IMR-90 (cell line): ENCODE data around the gene ZG16B. TPM values are rescaled to one million over a fixed set of nuclear protein-coding genes. Genes with fewer than 3 reads are reported as not detected.

Source experiments
- ATAC-seq: fragments of 200-7000 bp; cut with Tn5 transposase; 2 replicates; pipeline ENCODE4 v1.9.1; 2020; ENCODE audit warnings: low read depth, mild to moderate bottlenecking, moderate library complexity
- BruUV-seq: library from RNA; stranded (reverse); fragments of 400-500 nt; replicated peaks from 2 replicates; lab custom pipeline; 2021; lab: Mats Ljungman, UMichigan
- CTCF ChIA-PET: fragments of 300-600 bp; formaldehyde crosslinking; extraction: SDS; loops from one replicate; lab custom pipeline; 2021; ENCODE audit warnings: antibody characterized with exemption; lab: Yijun Ruan, JAX
- POLR2A ChIA-PET: fragments of 300-600 bp; sonication (Branson Sonifier 250); formaldehyde crosslinking; loops from one replicate; lab custom pipeline; 2022; ENCODE audit warnings: antibody characterized with exemption; ENCODE audit not compliant: unreplicated experiment; lab: Charles Lee
- DNase-seq: peaks from one replicate; pipeline ENCODE4 v3.0.0; 2013
- H2AFZ ChIP-seq: replicated peaks from 2 replicates; pipeline ENCODE3; 2013; ENCODE audit warnings: low read length, mild to moderate bottlenecking; ENCODE audit not compliant: poor library complexity
- H2AK5ac ChIP-seq: 2 replicates; pipeline ENCODE4 v1.6.1; 2013; ENCODE audit warnings: low read depth, low read length, inconsistent platforms
- H2AK9ac ChIP-seq: replicated peaks from 2 replicates; pipeline ENCODE3; 2013; ENCODE audit warnings: mild to moderate bottlenecking, low read depth, low read length, moderate library complexity; ENCODE audit not compliant: poor library complexity
- H2BK120ac ChIP-seq: 2 replicates; pipeline ENCODE4 v1.6.1; 2013; ENCODE audit warnings: low read depth, low read length, inconsistent platforms
- H2BK15ac ChIP-seq: 3 replicates; pipeline ENCODE4 v1.6.1; 2013; ENCODE audit warnings: low read depth, low read length, inconsistent platforms
- H2BK20ac ChIP-seq: 2 replicates; pipeline ENCODE4 v1.6.1; 2013; ENCODE audit warnings: low read depth, mild to moderate bottlenecking, inconsistent platforms, low read length, moderate library complexity
- H2BK5ac ChIP-seq: 2 replicates; pipeline ENCODE4 v1.6.1; 2013; ENCODE audit warnings: mild to moderate bottlenecking, low read depth, low read length, inconsistent platforms; ENCODE audit not compliant: poor library complexity, severe bottlenecking
- H3K14ac ChIP-seq: replicated peaks from 2 replicates; pipeline ENCODE4 v1.6.1; 2013; ENCODE audit warnings: low read depth, low read length, inconsistent platforms
- H3K18ac ChIP-seq: 2 replicates; pipeline ENCODE4 v1.6.1; 2013; ENCODE audit warnings: low read depth, low read length, control low read depth
- H3K23ac ChIP-seq: 2 replicates; pipeline ENCODE4 v1.6.1; 2013; ENCODE audit warnings: low read depth, low read length, inconsistent platforms
- H3K27ac ChIP-seq: 2 replicates; pipeline ENCODE4 v1.5.1; 2013; ENCODE audit warnings: mild to moderate bottlenecking, control low read depth, low read length; ENCODE audit not compliant: insufficient read depth
- H3K27me3 ChIP-seq: 2 replicates; pipeline ENCODE4 v1.6.1; 2013; ENCODE audit warnings: low read length; ENCODE audit not compliant: control insufficient read depth, insufficient read depth
- H3K36me3 ChIP-seq: 2 replicates; pipeline ENCODE4 v1.6.1; 2013; ENCODE audit warnings: low read length, mixed read lengths; ENCODE audit not compliant: control insufficient read depth, insufficient read depth
- H3K4ac ChIP-seq: 2 replicates; pipeline ENCODE4 v1.6.1; 2013; ENCODE audit warnings: low read depth, low read length, inconsistent platforms
- H3K4me1 ChIP-seq: 2 replicates; pipeline ENCODE4 v1.6.1; 2013; ENCODE audit warnings: low read length, mixed read lengths; ENCODE audit not compliant: control insufficient read depth, insufficient read depth
- H3K4me2 ChIP-seq: 2 replicates; pipeline ENCODE4 v1.6.1; 2013; ENCODE audit warnings: low read depth, mild to moderate bottlenecking, control low read depth, low read length, moderate library complexity
- H3K4me3 ChIP-seq: 2 replicates; pipeline ENCODE4 v1.5.1; 2013; ENCODE audit warnings: low read depth, mild to moderate bottlenecking, control low read depth, low read length, moderate library complexity; ENCODE audit not compliant: insufficient read depth
- H3K56ac ChIP-seq: 2 replicates; pipeline ENCODE4 v1.6.1; 2013; ENCODE audit warnings: low read length, inconsistent platforms; ENCODE audit not compliant: insufficient read depth; ENCODE audit errors: extremely low read depth
- H3K79me1 ChIP-seq, 2 experiments: 2 replicates each; pipeline ENCODE4 v1.6.1; 2013; ENCODE audit warnings: low read length in 2 of 2, inconsistent platforms in 1 of 2, low read depth in 1 of 2
- H3K9ac ChIP-seq: 2 replicates; pipeline ENCODE4 v1.6.1; 2013; ENCODE audit warnings: low read depth, low read length, control low read depth
- H3K9me1 ChIP-seq: 2 replicates; pipeline ENCODE4 v1.6.1; 2013; ENCODE audit warnings: low read length, inconsistent platforms; ENCODE audit not compliant: insufficient read depth
- H3K9me3 ChIP-seq: 2 replicates; pipeline ENCODE4 v1.6.1; 2013; ENCODE audit warnings: low read length; ENCODE audit not compliant: control insufficient read depth, insufficient read depth
- H4K20me1 ChIP-seq: 2 replicates; pipeline ENCODE4 v1.6.1; 2013; ENCODE audit warnings: low read length, inconsistent platforms; ENCODE audit not compliant: insufficient read depth
- H4K5ac ChIP-seq: 2 replicates; pipeline ENCODE4 v1.6.1; 2013; ENCODE audit warnings: mild to moderate bottlenecking, low read depth, low read length, control low read depth
- H4K8ac ChIP-seq, 2 experiments: 2 replicates each; pipeline ENCODE4 v1.6.1; 2013; ENCODE audit warnings: low read depth in 2 of 2, low read length in 2 of 2, control low read depth in 1 of 2, inconsistent platforms in 1 of 2
- H4K91ac ChIP-seq: 2 replicates; pipeline ENCODE4 v1.6.1; 2013; ENCODE audit warnings: low read depth, low read length, inconsistent platforms; ENCODE audit not compliant: insufficient read depth
- CEBPB ChIP-seq: IDR thresholded peaks from 2 replicates; pipeline ENCODE4 v1.6.1; 2012; ENCODE audit warnings: low read depth, low read length, improper control_type of control experiment
- CTCF ChIP-seq: conservative IDR thresholded peaks from 2 replicates; pipeline ENCODE4 v1.5.1; 2012; ENCODE audit warnings: mild to moderate bottlenecking, low read depth, low read length, improper control_type of control experiment
- MAZ ChIP-seq: IDR thresholded peaks from 2 replicates; pipeline ENCODE4 v1.6.1; 2012; ENCODE audit warnings: low read depth, mild to moderate bottlenecking, low read length, improper control_type of control experiment, moderate library complexity, borderline replicate concordance
- WGBS, 2 experiments: methylation state at CpG; one replicate each; pipeline versions ENCODE4 v1.1.5 to v1.1.7; 2013; ENCODE audit warnings: missing lambda C conversion rate in 2 of 2; ENCODE audit not compliant: insufficient read length in 1 of 2; ENCODE audit errors: extremely low coverage in 2 of 2; 5-methylcytosine and 5-hydroxymethylcytosine counted together
- dilution Hi-C: fragments of 300-500 bp; cut with HindIII; formaldehyde crosslinking; loops from one replicate; pipeline ENCODE4 v1.14.3; 2018; ENCODE audit warnings: low sequenced_read_pairs; ENCODE audit not compliant: unreplicated experiment
- in situ Hi-C: fragments of 300-500 bp; cut with MboI; formaldehyde crosslinking; loops from 3 replicates; pipeline ENCODE4 v1.14.3; 2019; ENCODE audit warnings: low sequenced_read_pairs, inconsistent platforms, mixed read lengths
- intact Hi-C: fragments of 100-400 bp; cut with micrococcal nuclease; formaldehyde crosslinking; loops from 2 replicates; pipeline ENCODE4 v1.10.0; 2022
- polyA plus RNA-seq, 3 experiments: library from polyadenylated mRNA; depleted of rRNA; stranded (reverse); fragments of >200 nt; gene quantifications; 2 replicates each; pipeline ENCODE4 v1.2.3, GENCODE V29; 2012; ENCODE audit warnings: low replicate concordance in 1 of 3
- total RNA-seq: library from RNA; depleted of rRNA; stranded (reverse); fragments of >200 nt; gene quantifications from 2 replicates; pipeline ENCODE4 v1.2.3, GENCODE V29; 2012

ZG16B gene
- total and polyA plus RNA-seq, 2 of the 4 experiments (the other 2 are of a cell fraction): 0.54 to 0.65 TPM

- TF ChIP-seq MAZ: no peak
- no peak for TF ChIP-seq CEBPB
Observed at GRCh38 chr16:2829501-2830354, at the start of gene ZG16B (continued).

- no peak overlapping the region for H2AK5ac ChIP-seq
- in situ Hi-C loops: no loop called here
- ATAC-seq: no peak
- no peak overlapping the region for H3K4me2 ChIP-seq
- H4K5ac ChIP-seq: no peak overlapping the region
- no peaks in the 10 kb centered on the region for H3K9me3 ChIP-seq
- no peak overlapping the region for H3K4me3 ChIP-seq
- no peak overlapping the region for H2BK120ac ChIP-seq
- H3K18ac ChIP-seq: no peak overlapping the region
- no peak overlapping the region for H2AFZ ChIP-seq
- 65% methylated on average over 8 of the region's 20 CpGs; no CpG with 5 or more reads in 1 of the 2 experiments for WGBS, 2 experiments
- no peak overlapping the region for H3K56ac ChIP-seq
- no peak overlapping the region for H3K14ac ChIP-seq
- POLR2A ChIA-PET: no interaction called here
- peaks cover 3% of the 10 kb centered on the region for H3K4me1 ChIP-seq
- dilution Hi-C loops: no loop called here
- no peak overlapping the region for H2BK20ac ChIP-seq
- no peak overlapping the region for H3K9ac ChIP-seq
- no peak overlapping the region for H3K23ac ChIP-seq
- H4K91ac ChIP-seq: no peak overlapping the region
- H4K8ac ChIP-seq: no peak overlapping the region
- DNase-seq: no peak
- CTCF ChIA-PET: no interaction called here
- intact Hi-C loops: no loop called here
- no peak for TF ChIP-seq CTCF
- H3K79me1 ChIP-seq: peaks cover 11 to 17% of the 10 kb centered on the region in 2 experiments; a peak in 3 of 4 replicates
- peak overlapping the region; percentile 66 for H2AK9ac ChIP-seq
- H3K27me3 ChIP-seq: peaks cover 40% of the 10 kb centered on the region
- no peaks in the 10 kb centered on the region for H4K20me1 ChIP-seq
- no peaks in the 10 kb centered on the region for H3K36me3 ChIP-seq
- BruUV-seq: no TSS peak
- H3K9me1 ChIP-seq: peaks cover 10% of the 10 kb centered on the region
- H2BK15ac ChIP-seq: no peak overlapping the region
- no peak overlapping the region for H3K4ac ChIP-seq
- H3K27ac ChIP-seq: no peak overlapping the region
- H2BK5ac ChIP-seq: no peak overlapping the region
Observed at GRCh38 chr16:2782583-2783351, 47.3 kb upstream of the ZG16B start.
